ENCODE results near the gene UTP20.

GRCh38 chr12:101243074-101243473 lies 36.8 kb upstream of the UTP20 start:
- TF ChIP-seq POLR2AphosphoS5 (IDR thresholded peaks at IDR 0.05; ENCODE audit: low read depth, low read length) (no peak), POLR2A (IDR thresholded peaks at IDR 0.05; ENCODE audit: low read depth, low read length) (no peak), PAX5 (IDR thresholded peaks at IDR 0.05; ENCODE audit: insufficient read depth, low read length, severe bottlenecking) (no peak), TAF1 (IDR thresholded peaks at IDR 0.05; ENCODE audit: low read depth, low read length) (no peak)
